ENCODE measurements around the gene UBE2E1. TPM values are rescaled to one million over a fixed set of nuclear protein-coding genes. Genes with fewer than 3 reads are reported as not detected.

Gene UBE2E1
- total and polyA plus RNA-seq, 8 donors = 3.2 to 226 (median 78.1) TPM

DNA sequence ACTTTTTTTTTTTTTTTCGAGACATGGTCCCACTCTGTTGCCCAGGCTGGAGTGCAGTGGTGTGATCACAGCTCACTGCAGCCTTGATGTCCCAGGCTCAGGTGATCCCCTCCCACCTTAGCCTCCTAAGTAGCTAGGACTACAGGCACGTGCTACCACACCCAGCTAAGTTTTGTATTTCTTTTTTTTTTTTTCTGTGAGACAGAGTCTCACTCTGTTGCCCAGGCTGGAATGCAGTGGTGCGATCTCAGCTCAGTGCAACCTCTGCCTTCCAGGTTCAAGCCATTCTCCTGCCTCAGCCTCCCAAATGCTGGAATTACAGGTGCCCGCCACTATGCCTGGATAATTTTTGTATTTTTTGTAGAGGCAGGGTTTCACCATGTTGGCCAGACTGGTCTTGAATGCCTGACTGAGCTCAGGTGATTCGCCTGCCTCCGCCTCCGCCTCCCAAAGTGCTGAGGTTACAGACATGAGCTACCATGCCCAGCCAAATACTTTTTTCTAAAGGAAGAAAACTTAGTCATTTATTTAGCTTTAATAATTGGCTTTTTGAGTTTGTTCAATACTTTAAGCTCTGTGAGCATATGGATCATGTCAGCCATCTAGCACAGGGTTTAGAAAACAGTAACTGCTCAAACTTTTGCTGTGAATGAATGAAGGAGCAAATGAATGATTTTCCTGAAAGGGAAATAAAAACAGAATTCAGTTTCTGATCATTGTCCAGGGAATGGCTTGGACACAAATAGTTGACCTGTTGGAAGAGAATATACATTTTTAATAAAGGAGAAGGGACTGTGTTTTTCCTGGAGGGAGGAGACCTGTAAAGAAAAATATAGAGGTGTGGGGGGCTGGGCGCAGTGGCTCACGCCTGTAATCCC, 26.0 kb downstream of the UBE2E1 start:
- no peak for DNase-seq
- H3K4me1 ChIP-seq = peaks cover 0 to 61% (median 28%) of the 10 kb centered on the region in 4 donors
- no peaks in the 10 kb centered on the region for H3K36me3 ChIP-seq
- 92 to 96% (median 93%) methylated on average over 9 of the region's 9 CpGs for WGBS, 5 donors
- H3K4me3 ChIP-seq = no peak overlapping the region
- no peaks in the 10 kb centered on the region for H3K9me3 ChIP-seq
- intact Hi-C loops (cut with DNase I; ENCODE audit: low total_unique reads) = no loop called here
- H3K27ac ChIP-seq = no peak overlapping the region
- TF ChIP-seq EP300 (IDR thresholded peaks at IDR 0.05) (no peak), POLR2AphosphoS5 (IDR thresholded peaks at IDR 0.05) (no peak), POLR2A (IDR thresholded peaks at IDR 0.05) (no peak)
- TF ChIP-seq, protein P1, sequence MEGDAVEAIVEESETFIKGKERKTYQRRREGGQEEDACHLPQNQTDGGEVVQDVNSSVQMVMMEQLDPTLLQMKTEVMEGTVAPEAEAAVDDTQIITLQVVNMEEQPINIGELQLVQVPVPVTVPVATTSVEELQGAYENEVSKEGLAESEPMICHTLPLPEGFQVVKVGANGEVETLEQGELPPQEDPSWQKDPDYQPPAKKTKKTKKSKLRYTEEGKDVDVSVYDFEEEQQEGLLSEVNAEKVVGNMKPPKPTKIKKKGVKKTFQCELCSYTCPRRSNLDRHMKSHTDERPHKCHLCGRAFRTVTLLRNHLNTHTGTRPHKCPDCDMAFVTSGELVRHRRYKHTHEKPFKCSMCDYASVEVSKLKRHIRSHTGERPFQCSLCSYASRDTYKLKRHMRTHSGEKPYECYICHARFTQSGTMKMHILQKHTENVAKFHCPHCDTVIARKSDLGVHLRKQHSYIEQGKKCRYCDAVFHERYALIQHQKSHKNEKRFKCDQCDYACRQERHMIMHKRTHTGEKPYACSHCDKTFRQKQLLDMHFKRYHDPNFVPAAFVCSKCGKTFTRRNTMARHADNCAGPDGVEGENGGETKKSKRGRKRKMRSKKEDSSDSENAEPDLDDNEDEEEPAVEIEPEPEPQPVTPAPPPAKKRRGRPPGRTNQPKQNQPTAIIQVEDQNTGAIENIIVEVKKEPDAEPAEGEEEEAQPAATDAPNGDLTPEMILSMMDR (IDR thresholded peaks at IDR 0.05) = no peak
- no peaks in the 10 kb centered on the region for H3K27me3 ChIP-seq

DNA sequence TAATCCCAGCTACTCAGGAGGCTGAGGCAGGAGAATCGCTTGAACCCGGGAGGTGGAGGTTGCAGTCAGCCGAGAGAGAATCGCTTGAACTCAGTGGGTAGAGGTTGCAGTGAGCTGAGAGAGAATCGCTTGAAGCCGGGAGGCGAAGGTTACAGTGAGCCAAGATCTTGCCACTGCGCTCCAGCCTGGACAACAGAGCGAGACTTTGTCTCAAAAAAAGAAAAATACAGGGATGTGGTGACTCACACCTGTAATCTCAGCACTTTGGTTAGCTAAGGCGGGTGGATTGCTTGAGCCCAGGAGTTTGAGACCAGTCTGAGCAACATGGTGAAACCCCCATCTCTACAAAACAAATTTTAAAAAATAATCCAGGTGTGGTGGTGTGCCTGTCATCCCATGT, 26.8 kb downstream of the UBE2E1 start:
- 92 to 96% (median 94%) methylated on average over 10 of the region's 10 CpGs for WGBS, 5 donors
- DNase-seq = no peak
- no peaks in the 10 kb centered on the region for H3K9me3 ChIP-seq
- no peaks in the 10 kb centered on the region for H3K36me3 ChIP-seq
- intact Hi-C loops (cut with DNase I; ENCODE audit: low total_unique reads) = no loop called here
- no peak overlapping the region for H3K27ac ChIP-seq
- TF ChIP-seq POLR2AphosphoS5 (IDR thresholded peaks at IDR 0.05) (no peak), POLR2A (IDR thresholded peaks at IDR 0.05) (no peak), EP300 (IDR thresholded peaks at IDR 0.05) (no peak)
- TF ChIP-seq, protein P1 (IDR thresholded peaks at IDR 0.05) = no peak
- H3K4me1 ChIP-seq = peaks cover 0 to 61% (median 31%) of the 10 kb centered on the region in 4 donors
- H3K27me3 ChIP-seq = no peaks in the 10 kb centered on the region
- H3K4me3 ChIP-seq = no peak overlapping the region

DNA sequence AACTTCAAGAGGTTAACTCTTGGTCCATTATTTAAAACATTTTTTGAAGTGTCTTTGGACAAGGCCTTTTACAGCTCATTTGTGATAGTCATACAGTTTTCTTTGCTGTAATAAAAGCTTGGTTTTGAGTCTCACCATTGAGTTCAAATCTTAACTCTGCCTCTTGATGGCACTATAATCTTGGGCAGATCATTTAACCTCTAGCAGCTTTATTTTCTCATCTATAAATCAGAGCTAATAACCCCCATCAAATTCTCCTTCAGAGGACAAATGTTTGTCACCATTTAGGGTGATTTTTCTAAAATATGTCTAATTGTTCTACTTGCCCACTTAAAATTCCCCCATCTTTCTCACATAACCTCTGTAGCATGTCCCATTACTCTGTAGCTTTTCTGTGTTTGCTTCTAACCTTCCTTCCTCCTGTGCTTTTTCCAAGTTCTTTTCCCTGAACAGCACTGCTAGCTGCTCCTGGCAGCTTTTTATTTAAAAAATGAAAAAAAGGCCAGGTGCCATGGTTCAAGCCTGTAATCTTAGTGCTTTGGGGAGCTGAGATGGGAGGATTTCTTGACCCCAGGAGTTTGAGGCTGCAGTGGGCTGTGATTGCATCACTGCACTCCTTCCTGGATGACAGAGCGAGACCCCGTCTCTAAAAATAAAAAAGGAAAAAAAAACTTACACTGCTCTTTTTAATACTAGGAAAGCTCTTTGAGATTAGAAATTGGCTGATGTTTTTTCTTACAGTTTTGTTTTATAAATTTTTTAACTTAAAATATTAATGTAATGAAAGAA, 28.5 kb downstream of the UBE2E1 start:
- Histone ChIP-seq H3K27me3 (no peaks in the 10 kb centered on the region), H3K27ac (no peak overlapping the region), H3K36me3 (no peaks in the 10 kb centered on the region), H3K4me3 (no peak overlapping the region), H3K4me1 (peaks cover 0 to 68% (median 31%) of the 10 kb centered on the region in 4 donors), H3K9me3 (no peaks in the 10 kb centered on the region)
- 81 to 93% (median 89%) methylated on average over 2 of the region's 2 CpGs for WGBS, 5 donors
- intact Hi-C loops (cut with DNase I; ENCODE audit: low total_unique reads) = no loop called here
- TF ChIP-seq POLR2A (IDR thresholded peaks at IDR 0.05) (no peak), POLR2AphosphoS5 (IDR thresholded peaks at IDR 0.05) (no peak), EP300 (IDR thresholded peaks at IDR 0.05) (no peak)
- TF ChIP-seq, protein P1 (IDR thresholded peaks at IDR 0.05) = no peak
- no peak for DNase-seq

DNA sequence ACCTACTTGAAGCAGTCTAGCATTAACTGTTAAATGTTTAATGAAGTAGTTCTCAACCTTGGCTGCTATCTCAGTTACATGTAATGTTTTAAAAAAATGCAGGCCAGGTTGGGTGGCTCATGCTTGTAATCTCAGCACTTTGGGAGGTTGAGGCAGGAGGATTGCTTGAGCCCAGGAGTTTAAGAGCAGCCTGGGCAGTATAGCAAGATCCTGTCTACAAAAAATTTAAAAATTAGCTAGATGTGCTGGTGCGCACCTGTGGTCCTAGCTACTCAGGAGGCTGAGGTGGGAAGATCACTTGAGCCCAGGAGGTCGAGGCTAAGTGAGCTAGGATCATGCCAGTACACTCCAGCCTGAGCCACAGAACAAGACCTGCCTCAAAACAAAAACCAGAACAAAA, 29.3 kb downstream of the UBE2E1 start:
- Histone ChIP-seq H3K27me3 (no peaks in the 10 kb centered on the region), H3K27ac (no peak overlapping the region), H3K4me3 (no peak overlapping the region), H3K4me1 (peaks cover 0 to 68% (median 28%) of the 10 kb centered on the region in 4 donors), H3K9me3 (no peaks in the 10 kb centered on the region), H3K36me3 (no peaks in the 10 kb centered on the region)
- 80 to 96% (median 94%) methylated on average over 2 of the region's 2 CpGs for WGBS, 5 donors
- TF ChIP-seq POLR2A (IDR thresholded peaks at IDR 0.05) = no peak
- TF ChIP-seq, protein P1 (IDR thresholded peaks at IDR 0.05) = no peak
- TF ChIP-seq EP300 (IDR thresholded peaks at IDR 0.05) = no peak
- TF ChIP-seq POLR2AphosphoS5 (IDR thresholded peaks at IDR 0.05) = no peak
- no peak for DNase-seq
- intact Hi-C loops (cut with DNase I; ENCODE audit: low total_unique reads) = no loop called here

Measured in stomach (tissue), 9 donors.